GM21786 (cell line): Measurements from ENCODE around the gene ARL6IP4.
"Not testable (repeated sequence)": the region's sequence is repeated elsewhere in the genome, so short reads cannot be mapped to it uniquely, and the experiment has no call there.

ENCODE experiments used
- ATAC-seq: cut with Tn5 transposase; IDR thresholded peaks from one replicate; pipeline ENCODE4 v1.9.1; 2021; ENCODE audit not compliant: unreplicated experiment

Gene ARL6IP4

DNA sequence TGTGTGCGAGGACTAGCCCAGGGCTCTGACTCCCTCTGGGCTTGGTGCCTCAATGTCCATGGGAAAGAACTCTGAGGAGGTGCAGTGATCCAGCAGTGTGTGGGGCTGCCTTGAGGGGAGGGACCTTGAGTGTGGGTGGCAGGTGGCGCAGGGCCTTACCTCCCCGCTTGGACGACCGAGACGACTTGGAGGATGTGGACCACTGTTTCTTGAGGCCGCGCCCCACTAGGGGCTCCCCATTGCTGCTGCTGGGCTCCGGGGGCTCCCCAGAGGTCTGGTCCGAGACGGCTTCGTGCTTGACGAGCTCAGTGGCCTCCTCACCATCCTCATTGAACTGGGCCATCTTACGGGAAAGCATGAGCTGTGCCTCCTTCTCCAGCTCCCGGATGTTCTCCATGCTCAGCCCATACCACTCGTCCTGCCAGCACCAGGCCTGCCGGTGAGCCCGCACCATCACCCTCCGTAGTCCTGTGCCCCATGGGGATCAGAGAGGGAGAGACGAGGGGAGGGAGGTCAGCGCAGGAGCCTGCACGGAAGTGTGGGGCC, 24.7 kb downstream of the ARL6IP4 start:
- ATAC-seq = no peak

DNA sequence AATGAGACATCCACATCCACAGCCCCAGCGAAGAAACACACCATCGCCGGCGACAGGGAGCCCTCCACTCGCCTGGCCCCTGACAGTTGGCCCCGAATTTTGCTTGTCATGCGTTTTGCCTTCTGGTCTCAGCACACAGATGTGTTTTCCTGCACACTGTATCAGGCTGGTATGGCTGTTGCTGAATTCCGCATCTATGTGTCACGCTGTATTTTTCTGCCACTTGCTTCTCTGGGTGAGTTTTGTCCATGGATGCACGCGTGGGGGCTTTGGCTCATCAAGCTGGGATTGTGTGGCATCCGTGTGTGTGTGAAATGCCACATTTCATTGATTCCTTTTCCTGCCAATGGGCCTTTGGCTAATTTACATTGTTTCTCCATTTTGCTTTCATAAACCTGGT, 26.5 kb downstream of the ARL6IP4 start:
- no peak for ATAC-seq

DNA sequence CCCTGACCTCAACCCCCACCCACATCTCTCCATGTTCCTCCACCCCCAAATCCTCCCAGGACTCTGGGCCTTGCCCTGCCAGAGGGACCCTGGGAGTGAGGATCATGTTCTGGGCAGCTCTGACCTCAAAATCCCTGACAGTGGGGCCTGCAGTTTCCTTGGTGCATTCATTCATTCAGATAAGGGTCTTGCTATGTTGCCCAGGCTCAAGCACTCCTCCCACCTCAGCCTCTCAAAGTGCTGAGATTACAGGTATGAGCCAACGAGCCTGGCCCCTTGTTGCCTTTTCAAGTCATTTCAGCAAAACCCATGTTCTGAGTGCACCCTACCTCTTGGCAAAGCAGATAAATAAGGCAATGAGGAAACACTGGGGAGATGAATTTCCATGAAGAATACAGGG, 29.6 kb downstream of the ARL6IP4 start:
- no peak for ATAC-seq

DNA sequence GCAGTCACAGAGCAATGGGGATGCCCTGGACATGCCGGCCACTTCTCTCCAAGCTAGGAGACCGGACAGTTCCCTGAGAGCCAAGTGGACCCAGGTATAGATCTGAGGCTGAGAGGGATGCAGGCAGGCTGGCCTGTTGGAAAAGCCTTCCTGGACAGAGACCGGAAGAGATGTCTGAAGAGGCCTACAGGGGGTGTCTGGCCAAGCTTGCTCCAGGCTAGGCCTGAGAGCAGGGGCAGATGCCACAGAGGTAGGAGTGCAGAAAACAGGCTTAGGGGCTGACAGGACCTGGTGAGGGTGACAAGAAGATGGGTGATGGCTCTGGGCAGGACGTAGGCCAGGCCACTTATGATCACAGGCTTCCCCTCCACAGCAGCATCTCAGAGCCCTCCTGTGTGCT, 30.2 kb downstream of the ARL6IP4 start:
- no peak for ATAC-seq

DNA sequence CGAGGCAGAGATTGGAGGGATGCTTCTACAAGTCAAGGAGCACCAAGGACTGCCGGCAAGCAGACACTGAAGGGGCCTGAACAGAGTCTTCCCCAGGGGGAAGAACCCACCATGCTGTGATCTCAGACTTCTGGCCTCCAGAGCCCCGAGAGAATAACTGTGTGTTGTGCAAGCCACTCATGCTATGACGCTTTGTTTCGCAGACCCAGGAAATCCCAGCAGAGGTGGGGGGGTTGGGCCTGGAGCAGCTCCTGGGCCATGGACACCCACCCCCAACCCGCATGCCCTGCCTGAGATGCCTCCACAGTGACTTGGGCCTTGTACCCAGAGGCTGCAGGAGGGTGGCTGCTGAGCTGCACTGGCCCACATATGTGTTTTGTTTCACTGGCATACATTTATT, 31.2 kb downstream of the ARL6IP4 start:
- ATAC-seq = no peak

DNA sequence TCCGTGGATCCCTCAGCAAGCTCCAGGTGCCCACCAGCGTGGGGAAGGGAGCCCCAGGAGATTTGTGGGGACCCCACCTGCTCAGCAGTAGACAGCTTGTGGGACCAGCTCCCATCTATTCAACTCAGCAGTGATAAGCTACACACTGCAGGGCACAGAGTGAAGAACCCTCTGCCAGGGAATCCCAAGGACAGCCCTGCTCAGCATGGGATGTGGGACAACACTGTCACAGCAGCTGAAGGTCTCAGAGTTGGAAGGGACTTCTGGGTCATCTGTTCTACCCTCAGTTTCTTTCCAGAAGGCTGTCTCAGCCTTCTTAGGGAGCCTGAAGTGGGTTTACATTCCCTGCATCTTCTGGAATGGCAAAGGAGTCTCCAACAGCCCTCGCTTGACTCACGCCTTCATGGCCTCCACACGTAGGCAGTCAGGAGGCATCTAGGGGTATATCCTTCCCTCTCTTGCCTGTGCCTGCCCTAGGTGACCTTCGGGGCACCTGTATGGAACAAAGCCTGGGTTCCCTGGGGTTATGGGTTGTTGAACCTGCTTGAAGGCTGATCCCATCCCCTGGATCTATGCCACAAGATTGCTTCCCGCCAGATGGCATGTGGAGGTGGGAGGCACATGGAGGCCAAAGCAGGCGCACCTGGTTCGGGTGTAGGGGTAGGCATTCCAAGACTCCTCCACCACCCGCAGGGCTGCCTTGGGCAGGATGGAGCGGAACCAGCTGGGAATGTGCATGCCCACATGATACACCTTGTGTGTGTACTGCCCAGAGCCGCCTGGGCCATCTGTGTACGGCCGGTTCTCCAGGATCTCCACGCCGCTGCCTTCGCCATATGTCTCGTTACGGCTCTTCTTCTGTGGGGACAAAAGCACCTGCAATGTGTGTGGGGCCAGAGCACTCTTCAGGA, 33.0 kb downstream of the ARL6IP4 start:
- no peak for ATAC-seq

DNA sequence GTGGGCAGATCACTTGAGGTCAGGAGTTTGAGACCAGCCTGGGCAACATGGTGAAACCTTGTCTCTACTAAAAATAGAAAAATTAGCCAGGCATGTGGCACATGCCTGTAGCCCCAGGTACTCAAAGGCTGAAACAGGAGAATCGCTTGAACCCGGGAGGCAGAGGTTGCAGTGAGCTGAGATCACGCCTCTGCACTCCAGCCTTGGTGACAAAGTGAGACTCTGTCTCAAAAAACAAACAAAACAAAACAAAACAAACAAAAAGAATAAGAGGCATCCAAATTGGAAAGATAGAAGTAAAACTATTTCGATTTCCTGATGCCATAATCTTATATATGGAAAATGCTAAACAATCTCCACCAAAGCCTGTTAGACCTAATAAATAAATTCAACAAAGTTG, 34.0 kb downstream of the ARL6IP4 start:
- ATAC-seq = not testable (repeated sequence)

DNA sequence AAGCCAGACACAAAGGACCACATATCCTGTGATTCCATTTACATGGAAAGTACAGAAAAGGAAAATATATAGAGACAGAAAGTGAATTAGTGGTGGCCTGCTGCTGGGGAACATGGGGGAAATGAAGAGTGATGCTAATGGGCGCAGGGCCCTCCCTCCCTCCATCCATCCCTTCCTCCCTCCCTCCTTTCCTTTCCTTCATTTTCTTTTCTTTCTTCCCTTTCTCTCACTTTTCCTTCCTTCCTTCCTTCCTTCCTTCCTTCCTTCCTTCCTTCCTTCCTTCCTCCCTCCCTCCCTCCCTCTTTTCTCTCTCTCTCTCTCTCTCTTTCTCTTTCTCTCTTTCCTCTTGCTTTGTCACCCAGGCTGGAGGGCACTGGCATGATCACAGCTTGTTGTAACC, 37.3 kb downstream of the ARL6IP4 start:
- no peak for ATAC-seq

DNA sequence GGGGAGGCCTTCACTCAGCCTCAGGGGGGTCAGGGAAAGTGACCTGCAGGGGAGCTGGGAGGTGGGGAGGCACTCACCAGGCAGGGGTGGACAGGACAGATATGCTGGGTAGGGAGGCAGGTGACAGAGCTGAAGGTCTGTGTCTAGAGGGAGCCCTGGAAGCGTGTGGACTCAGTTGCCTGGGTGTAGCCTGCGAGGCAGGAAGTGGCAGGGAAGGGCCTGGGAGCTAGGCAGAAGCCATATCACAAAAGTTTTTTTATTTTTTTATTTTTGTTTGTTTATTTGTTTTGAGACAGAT, 39.3 kb downstream of the ARL6IP4 start:
- ATAC-seq = no peak

DNA sequence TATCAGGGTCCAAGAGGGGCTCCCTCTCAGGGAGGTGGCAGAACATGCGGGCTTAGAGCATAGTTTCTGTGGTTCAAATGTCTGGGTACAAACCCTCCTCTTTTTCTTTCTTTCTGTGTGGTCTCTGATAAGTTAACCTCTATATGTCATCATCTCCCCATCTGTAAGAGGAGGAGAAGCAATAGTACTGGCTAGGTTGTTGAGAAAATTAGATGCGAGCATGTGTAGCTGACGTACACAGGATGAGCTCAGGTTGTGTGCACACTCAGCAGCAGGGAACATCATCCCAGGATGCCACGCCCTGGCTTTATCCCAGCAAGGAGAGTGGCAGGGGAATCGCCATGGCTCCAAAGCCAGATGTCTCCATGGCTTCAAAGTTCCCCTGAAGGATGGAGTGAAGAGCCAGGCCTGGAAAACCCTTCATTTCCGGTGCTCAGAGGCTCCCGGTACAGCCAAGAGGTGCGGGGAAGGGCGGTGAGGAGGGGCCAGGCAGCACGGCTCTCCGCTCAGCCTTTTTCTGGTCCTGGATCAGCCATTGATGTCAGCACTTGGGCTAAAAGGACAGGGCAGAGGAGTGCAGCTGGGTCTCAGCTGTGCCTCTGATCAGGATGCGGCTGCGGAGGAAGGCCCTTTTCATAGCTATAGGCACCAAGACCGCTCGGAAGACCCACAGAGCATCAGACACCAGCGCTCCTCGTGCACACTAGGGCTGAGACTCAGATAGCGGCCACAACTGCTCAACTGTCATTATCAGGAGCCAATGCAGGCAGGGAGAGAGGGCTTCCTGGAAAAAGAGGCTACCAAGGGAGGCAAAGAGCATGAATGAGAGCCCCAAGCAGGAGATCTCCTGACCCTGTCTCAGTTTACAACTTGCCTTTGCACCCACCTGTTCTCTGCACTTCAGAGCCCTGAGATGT, 41.5 kb downstream of the ARL6IP4 start:
- no peak for ATAC-seq

DNA sequence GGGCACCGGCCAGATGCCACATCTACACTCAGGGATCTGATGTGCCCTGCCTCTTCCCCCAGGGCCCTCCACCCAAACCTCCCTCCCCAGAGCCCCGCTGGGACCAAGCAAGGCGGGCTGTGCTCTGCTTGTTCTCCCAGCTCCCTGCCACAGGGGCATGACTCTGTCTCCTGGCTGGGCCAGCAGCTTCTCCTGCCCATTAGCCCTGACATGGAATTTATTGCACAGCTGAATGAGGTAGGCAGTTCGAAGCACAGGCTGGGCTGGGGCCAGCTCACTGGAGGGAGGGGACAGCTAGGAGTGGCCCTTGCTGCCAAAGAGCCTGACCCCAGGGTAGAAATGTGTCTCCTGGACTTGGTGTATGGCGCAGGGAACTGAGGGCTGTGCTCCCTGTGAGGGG, 42.4 kb downstream of the ARL6IP4 start:
- no peak for ATAC-seq

DNA sequence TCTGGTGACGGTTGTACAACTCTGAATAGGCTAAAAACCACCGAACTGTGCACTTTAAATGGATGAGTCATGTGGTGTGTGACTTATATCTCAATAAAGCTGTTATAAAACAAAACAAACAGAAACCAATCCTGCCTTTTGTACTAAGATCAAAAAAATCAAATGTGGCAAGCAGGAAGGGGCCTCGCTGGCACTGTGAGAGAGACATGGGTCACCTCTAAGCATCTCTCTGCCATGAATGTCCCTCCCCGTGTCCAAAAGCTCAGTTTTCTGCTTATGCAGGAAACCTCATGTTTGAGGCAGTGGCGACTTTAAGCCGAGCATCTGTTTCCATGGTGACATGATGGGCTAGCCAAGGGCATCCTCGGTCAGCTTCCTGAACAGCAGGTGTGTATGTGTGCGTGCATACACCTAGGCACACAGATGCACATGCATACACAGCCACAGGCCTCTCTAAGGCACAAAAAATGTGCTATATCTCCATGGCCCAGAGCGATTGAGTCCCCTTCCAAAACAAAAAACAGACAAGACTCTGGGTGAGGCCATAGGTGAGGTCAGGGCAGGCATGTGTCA, 44.4 kb downstream of the ARL6IP4 start:
- ATAC-seq = no peak

DNA sequence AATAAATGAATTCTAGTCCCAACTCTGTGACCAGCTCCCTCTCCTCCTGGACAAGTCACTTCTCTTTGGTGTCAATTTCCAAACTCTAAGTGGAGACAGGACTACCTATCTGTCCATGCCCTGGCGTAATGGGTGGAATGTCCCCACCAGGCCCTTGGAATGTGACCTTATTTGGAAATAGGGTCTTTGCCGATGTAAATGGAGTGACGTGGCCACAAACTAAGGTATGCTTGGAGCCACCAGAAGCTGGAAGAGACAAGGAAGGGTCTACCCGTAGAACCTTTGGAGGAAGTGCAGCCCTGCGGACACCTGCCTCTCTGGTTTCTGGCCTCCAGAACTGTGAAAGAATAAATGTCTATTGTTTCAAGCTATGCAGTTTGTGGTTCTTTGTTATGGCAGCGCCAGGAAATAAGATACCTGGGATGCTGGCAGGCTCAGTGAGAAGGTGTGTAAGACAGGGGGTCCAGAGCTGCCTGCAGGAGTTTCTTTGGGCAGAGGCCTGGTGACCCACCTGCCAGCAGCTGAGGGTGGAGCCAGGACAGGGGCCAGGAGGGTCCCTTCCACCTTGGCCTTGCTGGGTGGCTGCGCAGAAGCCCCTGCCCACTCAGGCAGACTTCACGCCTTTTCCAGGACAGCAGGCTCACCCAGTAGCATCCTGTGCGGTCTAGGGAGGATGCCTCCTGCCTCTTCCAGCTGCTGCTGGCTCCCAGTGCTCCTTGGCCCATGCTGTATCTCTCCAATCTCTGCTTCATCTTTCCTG, 45.8 kb downstream of the ARL6IP4 start:
- no peak for ATAC-seq

DNA sequence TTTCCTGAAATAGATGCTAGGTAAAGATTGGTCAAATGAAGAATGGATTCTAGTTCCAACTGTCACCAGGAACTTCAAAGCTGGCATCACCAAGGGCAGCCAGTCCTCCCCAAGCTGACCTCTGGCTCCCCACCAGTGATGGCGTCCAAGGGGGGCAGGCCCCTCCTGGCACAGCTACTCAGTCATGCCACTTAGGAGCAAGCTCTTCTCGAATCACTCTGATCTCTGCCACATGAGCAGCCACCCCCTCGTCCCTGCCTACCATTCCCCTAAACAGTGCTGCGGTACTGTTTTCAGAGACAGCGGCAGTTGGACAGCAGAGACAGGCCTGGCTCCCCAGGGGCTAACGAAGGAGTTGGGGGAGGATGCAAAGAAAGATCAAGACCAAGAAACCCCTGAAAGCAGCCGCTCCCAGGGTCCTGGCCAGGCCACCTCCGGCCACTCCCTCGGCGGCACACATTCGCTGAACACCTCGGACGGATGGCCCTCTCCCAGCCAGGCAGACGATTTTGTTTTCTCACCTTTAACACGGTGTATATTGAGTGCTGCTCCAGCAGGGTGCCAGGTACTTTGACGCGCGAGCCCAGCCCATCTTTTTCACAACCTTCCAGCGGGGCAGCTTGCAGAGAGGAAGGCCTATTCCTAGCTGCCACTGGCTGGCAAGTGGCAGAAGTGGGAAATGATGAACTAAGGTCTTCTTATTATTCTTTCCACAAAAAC, 47.4 kb downstream of the ARL6IP4 start:
- no peak for ATAC-seq

DNA sequence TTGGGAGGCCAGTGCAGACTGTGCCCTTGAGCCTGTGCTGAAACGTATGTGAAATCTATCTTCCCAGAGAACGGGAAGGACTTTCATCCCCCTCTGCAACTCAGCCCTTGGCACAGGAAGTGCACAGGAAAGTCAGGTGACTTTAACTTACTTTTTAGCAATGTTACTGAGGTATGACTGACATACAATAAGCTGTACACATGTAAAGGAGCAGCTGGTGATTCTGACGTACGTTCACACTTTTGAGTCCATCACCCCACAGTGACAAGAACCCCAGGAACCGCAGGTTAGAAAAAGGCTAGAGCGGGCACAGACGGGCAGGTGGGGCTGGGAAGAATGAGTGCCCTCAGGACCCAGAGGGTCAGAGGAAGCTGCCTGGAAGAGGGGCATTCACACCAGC, 48.0 kb downstream of the ARL6IP4 start:
- ATAC-seq = no peak

DNA sequence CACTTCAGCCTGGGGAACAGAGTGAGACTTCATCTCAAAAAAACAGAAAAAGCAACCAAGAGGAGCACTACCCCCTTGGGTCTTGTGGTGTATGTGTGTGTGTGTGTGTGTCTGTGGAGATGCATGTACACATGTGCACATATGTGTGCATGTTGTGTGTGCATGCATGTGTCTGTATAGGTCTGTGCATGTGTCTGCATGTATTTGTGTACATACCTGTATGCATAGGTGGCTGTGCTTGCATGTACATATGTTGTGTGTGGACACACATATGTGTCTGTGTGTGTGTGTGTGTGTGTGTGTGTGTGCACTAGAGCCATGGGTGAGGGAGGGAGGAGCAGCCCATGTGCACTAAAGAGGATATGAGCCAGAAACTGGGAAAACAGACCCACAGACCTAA, 49.1 kb downstream of the ARL6IP4 start:
- no peak for ATAC-seq

DNA sequence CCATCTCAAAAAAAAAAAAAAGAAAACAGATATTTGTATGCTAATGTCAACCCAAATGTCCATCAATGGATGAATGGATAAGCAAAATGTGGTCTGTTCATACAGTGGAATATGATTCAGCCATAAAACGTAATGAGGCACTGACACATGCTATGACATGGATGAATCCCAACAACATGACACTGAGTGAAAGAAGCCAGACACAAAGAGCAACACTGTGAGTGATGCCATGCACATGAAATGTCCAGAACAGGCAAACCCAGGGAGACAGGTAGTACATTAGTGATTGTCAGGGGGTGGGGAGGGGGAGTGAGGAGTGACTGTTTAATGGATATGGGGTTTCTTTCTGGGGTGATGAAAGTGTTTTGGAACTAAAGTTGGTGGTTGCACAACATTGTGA, 50.2 kb downstream of the ARL6IP4 start:
- no peak for ATAC-seq

DNA sequence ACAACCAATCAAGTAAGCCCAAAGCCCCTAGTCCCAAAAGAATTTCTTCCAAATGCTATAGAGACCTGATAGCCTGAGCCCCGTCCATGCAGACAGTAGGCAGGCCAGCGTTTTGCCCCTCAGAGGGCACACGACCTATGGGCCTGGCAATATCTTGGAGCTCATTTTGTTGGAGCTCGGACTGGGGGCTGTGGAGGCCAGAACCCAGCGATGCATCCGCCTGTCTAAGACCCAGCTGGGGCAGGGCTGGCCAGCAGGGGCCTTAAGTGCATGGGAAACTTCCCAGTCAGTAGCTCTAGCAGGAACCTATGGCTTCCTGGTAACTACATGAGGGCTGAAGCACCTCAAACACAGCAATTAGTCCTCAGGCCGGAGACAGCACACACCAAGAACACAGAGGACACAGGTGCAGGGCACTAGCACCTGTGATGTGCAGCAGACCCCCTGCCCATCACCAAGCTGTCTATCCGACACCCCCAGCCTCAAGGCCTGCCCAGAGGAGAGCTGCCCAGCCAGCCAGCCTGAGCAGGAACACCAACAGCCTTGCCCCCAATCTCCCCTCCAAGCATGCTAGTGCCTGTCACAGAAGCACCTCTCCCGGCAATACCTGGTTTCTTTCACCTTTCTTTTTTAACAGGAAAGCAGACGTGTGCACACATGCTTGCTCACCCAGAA, 50.8 kb downstream of the ARL6IP4 start:
- no peak for ATAC-seq
